ENCODE data around the gene CCL27. TPM values are rescaled to one million over a fixed set of nuclear protein-coding genes. Genes with fewer than 3 reads are reported as not detected.
"Not testable (repeated sequence)": the region's sequence is repeated elsewhere in the genome, so short reads cannot be mapped to it uniquely, and the experiment has no call there.

The CCL27 gene
- total RNA-seq, 2 donors from 2014 or later, result not detected

DNA sequence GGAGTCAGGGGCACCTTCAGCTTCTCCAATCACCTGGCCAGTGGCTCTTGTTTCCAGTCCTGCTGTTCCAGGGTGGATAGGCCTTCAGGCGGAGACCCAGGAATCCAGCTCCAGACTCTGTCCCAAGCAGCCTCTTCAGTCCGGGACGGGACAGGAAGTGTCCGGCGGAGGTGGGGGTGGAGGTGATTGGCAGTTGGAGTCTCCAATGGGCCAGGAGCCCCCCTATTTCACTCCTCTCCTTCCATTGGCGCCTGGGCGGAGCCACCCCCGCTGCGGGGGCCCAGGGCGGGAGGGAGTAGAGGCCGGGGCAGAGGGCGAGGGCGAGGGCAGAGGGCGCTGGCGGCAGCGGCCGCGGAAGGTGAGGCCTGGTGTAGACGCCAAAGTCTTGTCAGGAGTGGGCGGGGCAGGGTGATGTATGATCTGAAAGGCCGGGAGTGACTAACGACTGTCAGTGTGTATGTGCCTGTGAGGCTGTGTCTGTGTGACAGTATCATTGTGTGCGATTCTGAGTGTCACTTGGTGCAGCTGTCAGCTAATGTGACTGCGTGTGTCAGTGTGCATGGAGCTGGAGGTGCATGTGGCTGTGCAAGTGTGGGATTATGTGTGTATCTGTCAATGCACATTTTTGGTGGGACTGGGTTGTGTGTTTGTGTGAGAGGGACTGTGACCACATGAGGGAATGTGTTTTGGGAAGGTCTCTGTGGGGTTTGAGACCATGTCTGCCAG is 10.4 kb downstream of the CCL27 start, which contains the start of gene IL11RA:
TSS of gene IL11RA (plus strand) at position 310 of the 726 bp plus-strand sequence. CDS start 3,033 bp downstream, outside the sequence.
- H3K4me1 Mint-ChIP-seq, result peaks cover 50% of the 10 kb centered on the region
- DNase-seq, result no peak

DNA sequence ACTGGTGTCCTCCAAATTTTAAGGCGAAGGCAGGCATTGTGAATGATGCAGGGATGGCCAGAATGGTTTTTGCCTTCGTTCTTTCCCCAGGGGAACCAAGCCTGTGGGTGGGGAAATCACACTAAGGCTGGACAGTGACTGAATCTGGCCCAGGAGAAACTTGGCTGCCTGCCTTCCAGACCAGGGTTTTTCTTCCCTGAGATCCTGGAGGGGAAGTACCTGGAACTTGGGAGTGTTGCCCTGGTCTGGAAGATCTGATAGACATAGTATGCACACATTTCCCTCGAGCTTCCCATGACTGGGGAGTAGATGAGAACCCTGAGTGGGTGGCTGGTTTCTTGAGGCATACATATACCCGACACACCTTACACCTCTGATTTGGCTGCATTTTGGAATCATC is 11.1 kb downstream of the CCL27 start:
- ATAC-seq, result no peak
- H3K27me3 Mint-ChIP-seq, result no peaks in the 10 kb centered on the region
- no peak for DNase-seq
- H3K4me3 Mint-ChIP-seq, result no peak overlapping the region
- H3K36me3 Mint-ChIP-seq (ENCODE audit: low read depth), result peaks cover 8% of the 10 kb centered on the region
- peaks cover 47% of the 10 kb centered on the region for H3K4me1 Mint-ChIP-seq
- H3K9me3 ChIP-seq (ENCODE audit: control insufficient read depth, low read length, poor library complexity, severe bottlenecking), result no peaks in the 10 kb centered on the region
- no peak overlapping the region for H3K27ac Mint-ChIP-seq

More for the DNA sequence above, 10.4 kb downstream of the CCL27 start, which contains the start of gene IL11RA:
- Mint-ChIP-seq H3K27me3 (no peaks in the 10 kb centered on the region), H3K27ac (peak within 1 kb of the TSS; percentile 87), H3K36me3 (ENCODE audit: low read depth) (peaks cover 8% of the 10 kb centered on the region), H3K4me3 (peak within 1 kb of the TSS; percentile 78)
- H3K9me3 ChIP-seq (ENCODE audit: control insufficient read depth, low read length, poor library complexity, severe bottlenecking), result no peaks in the 10 kb centered on the region
- peak; percentile 60 for ATAC-seq

DNA sequence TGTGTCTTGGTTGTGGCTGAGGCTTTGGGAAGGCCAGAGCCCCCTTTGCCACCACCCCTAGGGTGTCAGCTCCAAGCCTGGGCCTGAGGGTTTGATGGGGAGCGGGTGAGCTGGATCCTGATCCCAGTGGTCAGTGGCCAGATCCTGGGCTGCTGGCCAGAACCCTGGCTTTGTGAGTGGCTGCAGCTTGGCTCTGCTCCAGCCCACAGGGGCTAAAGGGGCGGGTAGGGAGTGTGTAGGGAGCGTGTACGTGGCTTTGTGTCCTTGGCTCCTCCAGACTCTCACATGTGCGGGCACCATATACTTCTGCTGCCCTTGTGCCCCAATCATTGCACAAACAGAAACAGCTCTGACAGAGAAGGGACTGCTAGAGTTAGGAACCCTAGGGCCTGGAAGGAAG is 11.6 kb downstream of the CCL27 start:
- H3K4me1 Mint-ChIP-seq, result peaks cover 45% of the 10 kb centered on the region
- H3K27ac Mint-ChIP-seq, result peak overlapping the region; percentile 62
- no peak overlapping the region for H3K4me3 Mint-ChIP-seq
- ATAC-seq (no peak), DNase-seq (no peak)
- no peaks in the 10 kb centered on the region for H3K9me3 ChIP-seq (ENCODE audit: control insufficient read depth, low read length, poor library complexity, severe bottlenecking)
- H3K36me3 Mint-ChIP-seq (ENCODE audit: low read depth), result peaks cover 8% of the 10 kb centered on the region
- no peaks in the 10 kb centered on the region for H3K27me3 Mint-ChIP-seq

DNA sequence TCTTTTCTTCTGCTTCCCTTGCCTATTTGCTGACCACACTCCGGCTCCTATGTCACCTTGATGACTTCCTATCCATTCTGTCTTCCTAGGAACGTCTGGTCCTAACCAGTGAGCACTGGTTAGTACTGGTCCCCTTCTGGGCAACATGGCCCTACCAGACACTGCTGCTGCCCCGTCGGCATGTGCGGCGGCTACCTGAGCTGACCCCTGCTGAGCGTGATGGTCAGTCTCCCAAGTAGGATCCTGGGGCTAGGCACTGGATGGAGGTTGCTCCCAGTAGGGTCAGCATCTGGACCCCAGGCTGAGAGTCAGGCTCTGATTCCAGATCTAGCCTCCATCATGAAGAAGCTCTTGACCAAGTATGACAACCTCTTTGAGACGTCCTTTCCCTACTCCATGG is 13.8 kb downstream of the CCL27 start:
- H3K4me3 Mint-ChIP-seq, result peak overlapping the region; percentile 43
- peaks cover 38% of the 10 kb centered on the region for H3K4me1 Mint-ChIP-seq
- peaks cover 8% of the 10 kb centered on the region for H3K36me3 Mint-ChIP-seq (ENCODE audit: low read depth)
- no peak overlapping the region for H3K27ac Mint-ChIP-seq
- DNase-seq (no peak), ATAC-seq (no peak)
- no peaks in the 10 kb centered on the region for H3K9me3 ChIP-seq (ENCODE audit: control insufficient read depth, low read length, poor library complexity, severe bottlenecking)
- H3K27me3 Mint-ChIP-seq, result no peaks in the 10 kb centered on the region

DNA sequence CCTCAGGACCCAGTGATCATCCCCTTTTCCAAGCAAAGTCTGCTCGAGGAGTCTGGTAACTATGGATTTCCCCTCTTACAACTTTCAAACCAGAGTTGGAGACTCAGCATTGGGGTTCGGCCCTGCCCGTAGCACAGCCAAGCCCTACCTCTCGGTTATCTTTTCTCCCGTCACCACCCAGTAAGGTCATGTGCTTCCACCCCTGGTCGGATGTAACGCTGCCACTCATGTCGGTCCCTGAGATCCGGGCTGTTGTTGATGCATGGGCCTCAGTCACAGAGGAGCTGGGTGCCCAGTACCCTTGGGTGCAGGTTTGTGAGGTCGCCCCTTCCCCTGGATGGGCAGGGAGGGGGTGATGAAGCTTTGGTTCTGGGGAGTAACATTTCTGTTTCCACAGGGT is 14.8 kb downstream of the CCL27 start:
- Mint-ChIP-seq H3K4me3 (peak overlapping the region; percentile 95), H3K4me1 (peaks cover 32% of the 10 kb centered on the region), H3K27ac (peak overlapping the region; percentile 87), H3K27me3 (no peaks in the 10 kb centered on the region), H3K36me3 (ENCODE audit: low read depth) (peaks cover 8% of the 10 kb centered on the region)
- no peaks in the 10 kb centered on the region for H3K9me3 ChIP-seq (ENCODE audit: control insufficient read depth, low read length, poor library complexity, severe bottlenecking)
- DNase-seq, result no peak
- ATAC-seq, result peak; percentile 10

DNA sequence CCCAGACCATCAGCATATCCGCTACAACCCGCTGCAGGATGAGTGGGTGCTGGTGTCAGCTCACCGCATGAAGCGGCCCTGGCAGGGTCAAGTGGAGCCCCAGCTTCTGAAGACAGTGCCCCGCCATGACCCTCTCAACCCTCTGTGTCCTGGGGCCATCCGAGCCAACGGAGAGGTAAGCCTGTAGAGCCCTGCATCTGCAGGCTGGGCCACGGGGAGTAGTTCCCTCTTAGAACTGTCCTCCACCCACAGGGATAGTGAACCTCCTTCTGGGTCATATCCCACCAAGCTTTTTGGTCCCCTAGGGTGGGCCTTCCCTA is 15.4 kb downstream of the CCL27 start:
- no peak for ATAC-seq
- Mint-ChIP-seq H3K36me3 (ENCODE audit: low read depth) (peaks cover 5% of the 10 kb centered on the region), H3K4me3 (peak overlapping the region; percentile 95), H3K27me3 (no peaks in the 10 kb centered on the region), H3K4me1 (peaks cover 26% of the 10 kb centered on the region), H3K27ac (peak overlapping the region; percentile 87)
- H3K9me3 ChIP-seq (ENCODE audit: control insufficient read depth, low read length, poor library complexity, severe bottlenecking), result no peaks in the 10 kb centered on the region
- no peak for DNase-seq

DNA sequence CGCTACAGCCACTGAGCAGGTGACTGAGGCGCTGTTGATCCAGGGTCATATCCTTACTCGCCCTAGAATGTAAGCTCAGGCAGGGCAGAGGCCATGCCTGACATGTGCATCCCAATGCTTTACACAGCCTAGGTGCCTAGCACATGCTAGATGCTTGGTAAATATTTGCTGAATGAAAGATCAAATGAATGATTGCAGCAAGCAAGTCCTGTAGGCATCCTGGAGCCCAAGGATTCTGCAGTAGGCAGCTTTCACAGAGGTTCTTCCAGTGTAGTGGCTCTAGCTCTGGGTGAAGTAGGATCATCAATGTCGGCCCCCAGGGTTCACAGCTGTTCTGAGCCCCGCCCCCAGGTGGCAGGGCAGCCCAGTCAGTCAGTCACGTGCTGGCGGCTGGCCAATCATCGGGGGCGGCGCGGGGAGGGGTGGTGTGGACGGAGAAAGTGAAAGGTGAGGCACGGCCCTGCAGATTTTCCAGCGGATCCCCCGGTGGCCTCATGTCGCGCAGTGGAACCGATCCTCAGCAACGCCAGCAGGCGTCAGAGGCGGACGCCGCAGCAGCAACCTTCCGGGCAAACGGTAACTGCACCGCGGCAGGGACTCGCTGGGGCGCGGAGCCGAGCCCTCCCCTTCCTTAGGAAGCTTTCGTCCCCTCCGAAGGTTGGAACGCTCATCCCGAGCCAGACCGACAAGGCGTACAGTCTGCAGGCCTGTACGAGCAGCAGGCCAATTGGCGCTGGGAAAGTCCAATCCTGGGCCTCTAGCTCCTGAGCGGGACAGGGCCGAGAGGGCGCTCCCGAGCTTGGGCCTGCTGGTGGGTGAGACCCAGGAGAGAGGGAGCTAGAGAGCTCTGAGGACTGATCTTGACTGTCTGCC is 16.0 kb downstream of the CCL27 start, which contains the start of gene GALT:
TSS of gene GALT (plus strand) at position 465 of the 873 bp plus-strand sequence. CDS start at position 495, 30 bp downstream.
- Mint-ChIP-seq H3K27ac (peak within 1 kb of the TSS; percentile 87), H3K4me1 (peaks cover 24% of the 10 kb centered on the region), H3K27me3 (no peaks in the 10 kb centered on the region), H3K4me3 (peak within 1 kb of the TSS; percentile 95), H3K36me3 (ENCODE audit: low read depth) (peaks cover 5% of the 10 kb centered on the region)
- peak; percentile 91 for ATAC-seq
- H3K9me3 ChIP-seq (ENCODE audit: control insufficient read depth, low read length, poor library complexity, severe bottlenecking), result no peaks in the 10 kb centered on the region
- peak; percentile 93 to 95 (median 93) for DNase-seq

DNA sequence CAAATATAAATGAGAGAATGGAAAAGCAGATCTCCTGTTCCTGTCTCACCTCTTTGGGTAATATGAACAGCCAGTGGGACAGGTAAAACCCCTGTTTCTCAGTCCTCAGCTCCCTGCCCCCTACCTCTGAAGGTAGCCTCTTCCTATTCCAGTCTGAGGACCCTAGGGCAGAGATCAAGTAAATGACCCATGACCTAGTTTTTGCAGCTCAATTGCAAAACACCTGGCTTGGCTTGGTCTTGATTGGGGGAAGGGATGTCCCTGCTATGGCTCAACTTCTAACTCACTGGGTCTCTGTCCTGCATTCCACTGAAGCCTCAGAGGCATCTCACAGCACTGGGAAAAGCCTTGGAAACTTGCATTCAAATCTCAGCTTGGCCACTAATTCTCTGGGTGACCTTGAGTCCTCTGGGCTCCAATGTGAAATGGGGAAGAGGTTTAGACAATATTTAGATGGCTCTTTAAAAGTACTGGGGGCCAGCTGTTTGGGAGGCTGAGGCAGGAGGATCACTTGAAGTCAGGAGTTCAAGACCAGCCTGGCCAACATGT is 17.6 kb downstream of the CCL27 start:
- Mint-ChIP-seq H3K4me1 (peaks cover 26% of the 10 kb centered on the region), H3K27ac (no peak overlapping the region), H3K27me3 (no peaks in the 10 kb centered on the region), H3K4me3 (no peak overlapping the region), H3K36me3 (ENCODE audit: low read depth) (peaks cover 5% of the 10 kb centered on the region)
- ATAC-seq, result no peak
- H3K9me3 ChIP-seq (ENCODE audit: control insufficient read depth, low read length, poor library complexity, severe bottlenecking), result no peaks in the 10 kb centered on the region
- no peak for DNase-seq

DNA sequence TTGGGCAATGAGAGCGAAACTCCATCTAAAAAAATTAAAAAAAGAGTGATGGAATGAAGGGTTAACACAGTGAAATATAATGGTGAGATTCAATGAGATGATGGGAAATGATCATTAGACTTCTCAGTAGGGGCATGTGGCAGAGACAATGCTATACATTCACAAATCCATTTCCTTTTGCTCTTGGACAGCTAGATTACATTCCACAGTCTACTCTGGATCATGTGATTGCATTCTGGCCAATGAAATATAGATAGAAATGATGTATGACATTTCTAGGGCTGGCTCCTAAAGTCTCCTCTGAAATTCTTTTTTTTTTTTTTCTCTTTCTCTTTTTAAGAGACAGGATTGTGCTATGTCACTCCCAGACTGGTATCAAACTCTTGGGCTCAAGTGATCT is 19.8 kb downstream of the CCL27 start:
- DNase-seq (no peak), ATAC-seq (no peak)
- Mint-ChIP-seq H3K4me3 (no peak overlapping the region), H3K4me1 (peaks cover 19% of the 10 kb centered on the region), H3K27me3 (no peaks in the 10 kb centered on the region), H3K27ac (no peak overlapping the region), H3K36me3 (ENCODE audit: low read depth) (no peaks in the 10 kb centered on the region)
- no peaks in the 10 kb centered on the region for H3K9me3 ChIP-seq (ENCODE audit: control insufficient read depth, low read length, poor library complexity, severe bottlenecking)

DNA sequence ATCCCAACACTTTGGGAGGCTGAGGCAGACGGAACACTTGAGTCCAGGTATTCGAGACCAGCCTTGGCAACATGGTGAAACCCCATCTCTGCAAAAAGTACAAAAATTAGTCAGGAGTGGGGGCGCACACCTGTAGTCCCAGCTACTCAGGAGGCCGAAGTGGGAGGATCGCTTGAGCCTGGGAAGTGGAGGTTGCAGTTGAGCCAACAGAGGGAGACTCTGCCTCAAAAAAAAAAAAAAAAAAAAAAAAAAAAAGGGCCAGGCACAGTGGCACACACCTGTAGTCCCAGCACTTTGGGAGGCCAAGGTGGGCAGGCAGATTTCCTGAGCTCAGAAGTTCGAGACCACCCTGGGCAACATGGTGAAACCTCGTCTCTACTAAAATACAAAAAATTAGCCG is 23.1 kb downstream of the CCL27 start:
- not testable (repeated sequence) for H3K36me3 Mint-ChIP-seq (ENCODE audit: low read depth); H3K9me3 ChIP-seq (ENCODE audit: control insufficient read depth, low read length, poor library complexity, severe bottlenecking); DNase-seq; ATAC-seq; H3K27me3 Mint-ChIP-seq; H3K27ac Mint-ChIP-seq; H3K4me3 Mint-ChIP-seq
- peaks cover 28% of the 10 kb centered on the region for H3K4me1 Mint-ChIP-seq

DNA sequence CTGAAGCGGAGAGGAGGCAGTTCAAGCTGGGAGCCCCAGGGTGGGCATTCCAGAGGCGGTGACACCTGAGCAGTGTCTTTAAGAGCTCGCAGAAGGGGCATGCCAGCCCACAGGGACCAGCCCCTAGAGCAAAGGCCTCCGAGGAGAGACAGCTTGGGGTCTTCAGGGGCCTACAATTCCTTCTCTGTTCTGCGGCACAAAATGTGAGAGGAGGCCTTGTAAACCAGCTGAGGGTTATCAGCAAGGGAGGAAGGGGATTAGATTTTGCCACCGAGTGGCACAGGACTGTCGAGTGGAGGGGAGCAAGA is 24.4 kb downstream of the CCL27 start:
- peaks cover 36% of the 10 kb centered on the region for H3K4me1 Mint-ChIP-seq
- DNase-seq (no peak), ATAC-seq (no peak)
- H3K4me3 Mint-ChIP-seq, result peak overlapping the region; percentile 92
- no peaks in the 10 kb centered on the region for H3K9me3 ChIP-seq (ENCODE audit: control insufficient read depth, low read length, poor library complexity, severe bottlenecking)
- no peaks in the 10 kb centered on the region for H3K36me3 Mint-ChIP-seq (ENCODE audit: low read depth)
- H3K27me3 Mint-ChIP-seq, result no peaks in the 10 kb centered on the region
- H3K27ac Mint-ChIP-seq, result peak overlapping the region; percentile 98

DNA sequence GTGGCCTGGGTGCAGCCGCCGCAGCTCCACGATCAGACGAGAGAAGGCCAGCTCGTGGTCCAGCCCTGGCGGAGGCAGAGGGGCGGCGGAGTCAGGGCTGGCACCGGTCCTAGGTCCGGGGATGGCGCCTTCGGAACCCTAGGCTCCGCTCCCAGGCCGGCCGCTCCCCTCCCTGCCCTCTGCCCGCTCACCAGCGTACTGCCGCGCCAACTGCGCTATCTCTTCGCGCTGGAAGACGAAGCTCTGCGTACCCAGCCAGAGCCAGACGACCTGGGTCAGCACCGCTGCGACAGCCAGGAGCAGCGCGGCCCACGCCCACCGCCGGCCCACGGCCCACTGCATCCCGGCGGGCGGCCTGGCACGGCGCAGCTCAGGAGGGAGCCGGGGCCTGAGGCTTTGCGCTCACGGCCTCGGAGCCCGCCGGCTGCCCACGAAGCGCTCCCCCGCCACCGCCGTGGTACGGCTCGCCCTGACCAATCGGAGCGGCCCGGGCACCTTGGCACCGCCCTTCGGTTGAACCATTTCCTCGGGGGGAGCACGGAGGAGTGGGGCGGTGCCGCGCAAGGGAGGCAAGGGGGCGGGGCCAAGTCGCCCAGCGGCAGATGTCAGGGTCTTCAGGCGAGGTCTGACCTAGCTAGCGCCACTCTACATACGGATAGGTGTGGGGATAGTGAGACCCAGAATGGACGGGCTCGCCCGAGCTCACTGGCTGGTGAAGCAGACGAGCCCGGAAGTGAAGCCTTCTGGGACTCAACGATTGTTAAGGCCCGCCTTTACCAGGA is 24.9 kb downstream of the CCL27 start, which contains the start of gene SIGMAR1:
TSS of gene SIGMAR1 (minus strand) at position 432 of the 782 bp plus-strand sequence. CDS start at position 342, 90 bp downstream.
- Mint-ChIP-seq H3K27ac (peak within 1 kb of the TSS; percentile 98), H3K27me3 (no peaks in the 10 kb centered on the region), H3K4me1 (peaks cover 39% of the 10 kb centered on the region), H3K36me3 (ENCODE audit: low read depth) (no peaks in the 10 kb centered on the region), H3K4me3 (peak within 1 kb of the TSS; percentile 92)
- H3K9me3 ChIP-seq (ENCODE audit: control insufficient read depth, low read length, poor library complexity, severe bottlenecking), result no peaks in the 10 kb centered on the region
- DNase-seq, result peak; percentile 90 to 92 (median 91)
- ATAC-seq, result peak; percentile 95

Measured in T-helper 17 cell (primary cell).